Eye (tissue), 1 donor: ENCODE measurements around the gene ME3.

ENCODE experiments used
- DNase-seq: peaks from one replicate; pipeline ENCODE4 v3.0.0-alpha.2; 2015

Gene ME3

GRCh38 chr11:86672007-86672621 lies at the start of gene ME3:
Gene ME3, minus strand, starts transcription at chr11:86672616.
- DNase-seq: peak; percentile 90

GRCh38 chr11:86722006-86722405 lies 49.6 kb upstream of the ME3 start:
- DNase-seq: no peak

- DNase-seq: peak; percentile 21
Observed at GRCh38 chr11:86720546-86720945, 48.1 kb upstream of the ME3 start.

GRCh38 chr11:86719781-86720463 lies 47.5 kb upstream of the ME3 start:
- peak; percentile 13 for DNase-seq

- DNase-seq: no peak
Observed at GRCh38 chr11:86718999-86719398, 46.6 kb upstream of the ME3 start.

DNA sequence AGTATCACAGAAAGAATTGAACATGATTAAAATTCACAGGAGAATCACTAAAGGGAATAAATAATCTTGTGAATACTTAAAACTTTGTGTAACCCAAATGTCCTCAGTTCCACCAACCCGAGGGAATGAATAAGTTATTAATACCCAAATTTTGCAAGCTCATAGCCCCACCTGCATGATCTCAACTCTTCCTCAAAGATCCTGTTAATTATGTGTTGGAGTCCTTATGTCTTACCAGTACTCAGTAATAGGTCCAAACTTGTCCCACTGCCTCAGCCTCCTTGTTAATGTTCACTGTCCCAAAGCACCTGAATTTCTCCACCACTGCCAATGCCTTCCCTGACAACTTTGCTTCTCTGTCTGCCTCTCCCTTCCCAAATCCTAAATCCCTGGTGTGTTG lies 46.1 kb upstream of the ME3 start:
- no peak for DNase-seq

DNA sequence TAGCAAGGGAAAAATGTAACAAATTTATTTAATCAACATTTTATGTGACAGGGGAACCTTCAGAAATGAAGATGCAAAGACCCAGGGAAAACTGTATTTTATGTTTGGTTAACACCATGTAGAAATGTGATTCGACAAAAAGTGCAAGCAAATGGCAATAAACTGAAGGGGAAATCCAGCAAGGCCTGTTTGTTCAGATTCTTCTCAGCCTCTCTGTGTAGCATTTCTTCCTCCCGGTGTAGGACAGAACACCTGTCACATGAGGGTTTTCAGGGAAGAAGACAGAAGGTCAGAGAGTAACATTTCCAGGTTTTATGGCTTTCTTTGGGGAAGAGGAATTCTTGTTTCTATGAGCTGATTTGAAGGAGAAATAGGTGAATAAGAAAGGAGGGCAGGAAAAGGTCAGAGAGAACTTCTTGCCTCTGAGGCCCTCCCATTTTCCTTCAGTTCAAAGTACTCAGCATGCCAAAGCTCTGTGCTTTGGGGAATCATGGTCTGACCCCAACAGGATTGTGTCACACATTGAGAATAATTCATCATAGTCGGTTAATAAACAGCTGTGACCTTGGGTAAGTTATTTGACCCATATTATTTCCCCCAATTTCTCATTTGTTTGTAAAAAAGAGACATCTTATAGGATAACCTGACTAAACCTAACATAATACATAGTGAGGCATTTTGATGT lies 45.5 kb upstream of the ME3 start:
- DNase-seq: no peak

DNA sequence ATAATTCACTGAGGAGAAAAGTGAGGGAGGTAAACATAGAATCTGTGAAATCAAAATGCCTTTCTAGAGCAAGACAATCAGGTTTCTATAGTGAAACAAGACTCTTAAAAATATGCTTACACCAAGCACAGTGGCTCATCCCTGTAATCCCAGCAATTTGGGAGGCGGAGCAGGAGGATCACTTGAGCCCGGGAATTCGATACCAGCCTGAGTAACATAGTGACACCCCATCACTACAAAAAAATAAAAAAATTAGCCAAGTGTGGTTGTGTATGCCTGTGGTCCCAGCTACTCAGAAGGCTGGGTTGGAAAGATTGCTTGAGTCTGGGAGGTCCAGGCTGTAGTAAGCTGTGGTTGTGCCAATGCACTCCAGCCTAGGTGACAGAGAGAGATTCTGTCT lies 43.2 kb upstream of the ME3 start:
- DNase-seq: no peak

DNA sequence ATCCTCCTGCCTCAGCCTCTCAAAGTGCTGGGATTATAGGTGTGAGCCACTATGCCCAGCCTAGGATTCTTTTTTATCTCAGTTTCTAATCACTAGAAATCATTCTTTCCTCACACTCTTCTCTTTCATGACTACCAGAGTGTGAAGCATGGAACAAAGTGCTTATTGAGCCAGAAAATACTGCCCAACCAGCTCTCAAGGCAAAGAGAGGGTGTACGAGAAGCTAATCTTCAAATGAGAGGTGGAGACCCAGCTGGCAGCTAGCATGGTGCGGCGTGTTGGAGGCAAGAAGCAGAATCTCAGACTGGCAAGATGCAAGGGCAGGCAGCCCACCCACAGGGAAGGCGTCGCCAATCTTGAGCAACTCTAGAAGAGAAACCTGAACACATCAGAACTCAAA lies 41.1 kb upstream of the ME3 start:
- peak; percentile 57 for DNase-seq

DNA sequence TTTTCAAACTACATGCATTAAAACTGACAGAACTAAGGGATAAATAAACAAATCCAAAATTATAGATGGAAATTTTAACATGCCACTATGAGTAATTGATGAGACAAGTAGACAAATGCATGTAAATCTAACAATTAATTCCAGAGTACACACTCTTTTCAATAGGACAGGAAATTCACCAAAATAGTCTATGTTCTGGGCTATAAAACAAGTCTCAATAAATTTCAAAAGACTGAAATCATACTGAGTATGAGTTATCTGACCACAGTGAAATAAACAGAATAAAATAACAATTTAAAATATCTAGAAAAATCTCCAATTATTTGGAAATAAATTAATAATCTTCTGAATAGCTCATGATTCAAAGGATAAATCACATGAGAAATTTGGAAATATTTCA lies 38.5 kb upstream of the ME3 start:
- DNase-seq: no peak

DNA sequence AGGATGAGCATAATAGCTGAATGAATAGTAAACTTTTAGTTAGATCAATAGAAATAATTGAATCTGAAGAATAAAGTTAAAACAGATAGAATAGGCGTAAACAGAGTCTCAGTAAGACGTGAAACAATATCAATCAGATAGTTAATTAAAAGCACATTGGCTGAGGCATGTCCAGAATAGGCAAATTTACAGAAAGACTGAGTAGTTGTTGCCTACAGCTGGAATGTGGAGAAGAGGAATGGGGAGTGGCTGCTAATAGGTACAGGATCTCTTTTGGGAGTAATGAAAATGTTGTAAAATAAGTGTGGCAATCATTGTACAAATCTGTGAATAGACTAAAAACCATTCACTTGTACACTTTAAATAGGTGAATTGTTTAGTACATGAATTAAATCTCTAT lies 36.3 kb upstream of the ME3 start:
- DNase-seq: no peak

DNA sequence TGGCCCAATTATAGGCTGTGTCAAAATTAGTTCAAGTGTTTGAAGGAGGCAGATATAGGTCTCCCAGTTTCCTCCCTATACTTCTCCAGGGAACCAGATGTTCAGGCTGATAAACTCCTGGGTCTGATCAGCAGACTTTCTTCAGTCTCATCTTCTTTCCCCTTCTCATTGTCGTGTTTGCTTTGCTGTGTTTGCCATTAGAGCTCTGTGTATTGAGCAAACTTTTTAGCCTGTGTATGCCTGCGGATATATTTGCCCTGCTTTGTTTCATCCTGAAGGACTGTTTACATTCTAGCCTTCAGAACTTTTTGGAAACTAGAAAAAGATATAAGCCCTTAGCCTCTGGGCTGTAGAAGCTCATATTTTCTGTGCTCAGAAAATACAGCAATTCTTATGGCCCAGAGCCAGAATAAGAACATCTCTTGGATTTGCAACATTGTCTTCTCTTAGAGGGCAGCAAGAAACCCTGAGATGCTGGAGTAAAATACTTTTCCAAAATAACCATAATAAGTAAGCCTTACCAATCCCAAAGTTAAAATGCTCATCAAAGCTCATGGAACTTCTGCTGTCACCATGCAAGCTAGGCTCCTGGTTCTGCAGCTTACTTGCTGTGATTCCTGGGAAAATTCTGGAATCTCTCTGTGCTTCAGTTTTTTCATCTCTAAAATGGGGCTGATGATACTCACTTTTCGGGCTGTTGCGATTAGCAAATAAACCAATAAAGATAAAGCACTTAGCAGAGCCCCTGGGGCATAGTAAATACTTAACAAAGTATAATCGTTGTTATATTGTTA lies 34.1 kb upstream of the ME3 start:
- no peak for DNase-seq

DNA sequence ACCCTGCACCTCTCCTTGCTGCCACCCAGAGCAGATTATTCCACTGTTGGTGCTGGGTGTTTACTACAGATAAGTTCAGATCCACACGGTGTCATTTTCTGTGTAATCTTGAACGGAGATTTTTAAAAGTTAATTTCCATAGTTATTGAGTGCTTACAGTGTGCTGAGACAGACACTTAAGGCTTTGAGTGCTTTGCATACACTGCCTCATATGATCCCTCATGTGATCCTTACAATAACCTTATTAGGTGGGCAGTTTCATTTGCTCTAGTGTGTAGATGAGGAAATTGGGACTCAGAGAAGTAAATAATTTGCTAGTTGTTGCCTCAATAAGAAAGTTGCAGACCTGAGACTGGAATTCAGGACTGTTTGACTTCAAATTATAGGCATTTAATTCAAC lies 32.3 kb upstream of the ME3 start:
- no peak for DNase-seq

DNA sequence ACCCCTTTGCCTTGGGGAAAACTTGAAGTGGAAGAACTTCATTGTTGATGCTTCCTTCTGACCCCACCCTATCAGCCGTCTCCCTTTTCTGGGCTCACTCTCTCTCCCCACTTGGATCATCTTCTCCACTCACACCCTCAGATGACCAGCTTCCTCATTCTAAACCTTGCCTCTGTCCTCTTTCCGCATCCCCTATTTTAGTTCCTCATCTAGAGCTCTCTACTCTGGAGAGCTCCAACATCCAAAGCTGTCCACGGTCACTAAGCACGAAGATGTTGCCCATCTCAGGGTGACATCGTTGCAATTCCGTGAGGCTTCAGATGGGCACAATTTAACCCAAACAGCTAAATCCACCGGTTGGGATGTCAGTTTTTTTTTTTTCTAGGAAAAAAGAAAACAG lies 31.6 kb upstream of the ME3 start:
- DNase-seq: no peak

DNA sequence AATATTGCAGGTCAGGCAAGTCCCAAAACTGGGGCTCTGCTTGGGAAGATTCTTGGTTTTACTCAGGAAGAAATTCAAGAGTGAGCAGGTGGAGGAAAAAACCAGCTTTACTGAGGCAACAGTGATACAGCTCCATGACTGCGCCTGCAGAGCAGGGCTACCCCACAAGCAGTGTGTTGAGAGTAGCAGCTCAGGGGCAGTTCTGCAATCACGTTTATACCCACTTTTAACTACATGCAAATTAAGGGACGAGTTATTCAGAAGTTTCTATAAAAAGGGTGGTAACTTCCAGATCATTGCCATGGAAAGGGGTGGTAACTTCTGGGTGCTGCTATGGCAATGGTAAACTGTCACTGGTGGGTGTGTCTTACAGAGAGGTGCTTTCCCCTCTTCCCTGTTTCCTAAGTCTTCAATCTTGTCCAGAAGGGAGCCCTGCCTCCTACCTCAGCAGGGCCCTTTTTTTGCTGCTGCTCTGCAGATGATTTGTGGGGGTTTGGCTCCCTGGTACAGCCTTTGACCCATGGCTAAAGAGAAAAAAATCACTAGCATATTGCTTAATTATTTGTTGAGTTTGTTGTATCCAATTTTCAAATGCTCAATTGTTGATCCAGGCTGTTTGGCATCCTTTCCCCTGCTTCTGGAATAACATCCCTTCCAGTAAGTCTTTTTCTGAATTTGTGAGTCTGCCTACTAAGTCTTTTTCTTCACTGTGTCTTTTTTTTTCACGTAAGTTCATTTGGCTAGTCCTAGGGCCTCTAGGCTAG lies 30.0 kb upstream of the ME3 start:
- no peak for DNase-seq

- DNase-seq: no peak
Observed at GRCh38 chr11:86699040-86699791, 26.8 kb upstream of the ME3 start.

- DNase-seq: no peak
Observed at GRCh38 chr11:86698639-86699038, 26.2 kb upstream of the ME3 start.

DNA sequence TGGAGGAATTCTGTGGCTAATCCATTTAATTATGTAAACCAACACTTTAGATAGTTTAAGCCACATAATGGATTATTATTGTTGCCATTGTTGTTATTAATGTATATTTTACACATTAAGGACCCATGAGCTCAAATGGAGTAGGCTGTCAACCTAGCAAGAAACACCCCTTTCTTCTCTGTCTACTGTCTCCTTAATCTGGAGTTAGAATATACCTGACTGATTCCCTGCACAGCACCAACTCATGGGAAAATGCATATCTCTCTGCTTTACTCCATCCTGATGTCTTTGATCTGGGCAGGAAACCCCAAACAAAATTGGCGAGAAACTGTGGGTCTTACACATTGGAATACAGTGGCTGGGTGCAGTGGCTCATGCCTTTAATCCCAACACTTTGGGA lies 24.0 kb upstream of the ME3 start:
- DNase-seq: no peak

DNA sequence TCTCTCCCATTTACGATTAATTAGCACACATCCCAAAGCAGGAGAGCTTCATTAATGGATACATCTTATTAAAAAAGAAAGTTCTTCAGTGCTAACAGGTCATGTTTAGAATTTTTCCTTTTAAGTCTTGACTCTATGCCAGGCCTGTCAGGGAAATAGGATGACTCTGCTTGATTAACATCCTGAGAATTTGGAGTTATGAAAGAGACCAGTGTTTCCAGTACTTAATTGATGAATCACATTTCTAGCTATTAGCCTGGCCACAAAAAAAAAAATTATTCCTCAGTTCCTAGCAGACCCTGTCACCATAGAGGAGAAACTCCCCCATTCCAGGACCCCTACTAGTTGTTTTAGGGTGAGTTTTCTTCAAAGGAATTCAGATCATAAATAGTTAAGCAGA lies 23.6 kb upstream of the ME3 start:
- DNase-seq: peak; percentile 51

DNA sequence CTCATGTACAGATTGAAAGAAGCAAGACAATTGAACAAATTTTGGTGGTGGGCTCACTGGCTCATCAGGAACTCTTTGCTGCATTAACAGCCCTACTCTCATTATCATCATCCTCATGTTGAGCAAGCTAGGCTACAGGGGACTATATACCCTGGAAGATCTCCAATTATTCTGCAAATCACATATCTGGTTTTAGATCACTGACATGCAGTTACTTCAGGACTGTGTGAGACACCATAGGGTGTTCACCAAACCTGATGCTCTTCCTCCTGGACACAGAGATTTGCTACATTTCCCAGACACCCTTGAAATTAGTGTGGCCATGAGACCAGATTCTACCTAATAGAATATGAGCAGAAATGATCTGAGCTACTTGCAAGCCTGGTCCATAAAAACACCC lies 23.0 kb upstream of the ME3 start:
- DNase-seq: no peak

DNA sequence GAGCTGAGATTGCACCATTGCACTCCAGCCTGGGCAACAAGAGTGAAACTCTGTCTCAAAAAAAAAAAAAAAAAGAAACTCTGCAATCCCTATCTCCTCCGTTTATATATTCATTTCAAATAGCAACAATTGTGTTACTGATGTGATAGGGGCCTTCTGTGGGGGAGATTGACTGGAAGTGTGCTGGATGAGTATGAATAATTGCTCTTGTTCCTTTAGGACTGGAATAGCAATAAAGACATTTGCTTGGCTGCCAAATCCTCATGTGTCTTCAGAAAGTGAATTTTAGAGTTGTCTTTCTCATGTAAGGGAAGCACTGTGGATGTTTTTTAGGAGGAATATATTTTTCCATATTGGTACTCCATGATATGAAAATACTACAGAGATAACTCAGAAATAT lies 21.1 kb upstream of the ME3 start:
- no peak for DNase-seq

DNA sequence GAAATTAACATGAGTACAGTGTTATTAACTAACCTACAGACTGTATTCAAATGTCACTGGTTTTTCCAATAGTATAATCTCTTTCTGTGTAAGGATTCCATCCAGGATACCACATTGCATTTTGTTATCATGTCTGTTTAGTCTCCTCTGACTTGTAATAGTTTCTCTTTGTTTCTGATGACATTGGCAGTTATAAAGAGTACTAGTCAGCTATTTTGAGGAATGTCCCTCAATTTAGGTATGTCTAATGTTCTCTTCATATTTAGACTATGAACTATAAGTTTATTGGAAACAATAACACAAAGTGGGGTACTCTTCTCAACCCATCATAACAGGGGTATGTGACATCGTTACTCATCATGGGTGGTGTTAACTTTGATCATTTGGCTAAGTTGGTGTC lies 20.3 kb upstream of the ME3 start:
- no peak for DNase-seq
